SK-N-SH treated with all-trans-retinoic acid at 6 μM for 48 hours (cell line): ENCODE data around the gene SNRK.

Source experiments
- ARNTL ChIP-seq: fragments of 450-650 bp; formaldehyde crosslinking; IDR thresholded peaks from 2 replicates; pipeline ENCODE4 v1.5.0; 2020; ENCODE audit warnings: low read depth, mild to moderate bottlenecking, moderate library complexity, borderline replicate concordance
- ESRRG ChIP-seq: fragments of 250-450 bp; sonication (Bioruptor Pico); IDR thresholded peaks from 2 replicates; pipeline ENCODE4 v1.6.1; 2021; ENCODE audit warnings: mild to moderate bottlenecking
- ISL1 ChIP-seq: fragments of 250-450 bp; sonication (Bioruptor Pico); IDR thresholded peaks from 2 replicates; pipeline ENCODE4 v2.1.2; 2022; ENCODE audit warnings: mild to moderate bottlenecking, moderate library complexity
- RARB ChIP-seq: fragments of 250-450 bp; sonication (Bioruptor Pico); IDR thresholded peaks from 2 replicates; pipeline ENCODE4 v1.8.0; 2021; ENCODE audit warnings: mild to moderate bottlenecking, moderate library complexity
- ZFP30 ChIP-seq: fragments of 450-650 bp; formaldehyde crosslinking; IDR thresholded peaks from 2 replicates; pipeline ENCODE4 v1.5.0; 2022; ENCODE audit warnings: mild to moderate bottlenecking, moderate library complexity

DNA sequence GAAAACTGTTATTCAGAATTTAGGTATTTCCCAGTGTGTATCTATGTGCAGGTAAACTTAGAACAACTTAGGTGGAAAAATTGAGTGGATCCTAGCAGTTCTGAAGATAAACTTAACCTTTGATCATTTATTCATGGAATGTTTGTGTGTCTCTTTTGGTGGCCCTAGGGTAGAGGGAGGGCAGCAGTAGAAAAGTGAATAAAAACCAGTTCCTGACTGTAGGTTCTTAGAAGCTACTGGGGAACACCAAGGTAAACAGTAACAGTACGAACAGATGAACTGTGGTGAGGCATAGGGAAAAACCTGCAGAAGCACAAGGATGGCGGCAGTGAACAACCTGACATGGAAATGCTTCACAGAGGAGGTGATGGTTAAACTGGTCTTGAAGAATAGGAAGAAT is 2.5 kb downstream of the SNRK start:
- TF ChIP-seq RARB (CRISPR knock-in tag), result no peak
- TF ChIP-seq ZFP30 (CRISPR knock-in tag), result no peak
- TF ChIP-seq ARNTL (CRISPR knock-in tag), result no peak
- TF ChIP-seq ESRRG (CRISPR knock-in tag), result no peak
- TF ChIP-seq ISL1 (CRISPR knock-in tag), result no peak
